ENCODE results near the gene EBF3. TPM values are rescaled to one million over a fixed set of nuclear protein-coding genes. Genes with fewer than 3 reads are reported as not detected.

EBF3 gene
- total RNA-seq, 1 experiment from 2014 or later: 0.64 TPM

DNA sequence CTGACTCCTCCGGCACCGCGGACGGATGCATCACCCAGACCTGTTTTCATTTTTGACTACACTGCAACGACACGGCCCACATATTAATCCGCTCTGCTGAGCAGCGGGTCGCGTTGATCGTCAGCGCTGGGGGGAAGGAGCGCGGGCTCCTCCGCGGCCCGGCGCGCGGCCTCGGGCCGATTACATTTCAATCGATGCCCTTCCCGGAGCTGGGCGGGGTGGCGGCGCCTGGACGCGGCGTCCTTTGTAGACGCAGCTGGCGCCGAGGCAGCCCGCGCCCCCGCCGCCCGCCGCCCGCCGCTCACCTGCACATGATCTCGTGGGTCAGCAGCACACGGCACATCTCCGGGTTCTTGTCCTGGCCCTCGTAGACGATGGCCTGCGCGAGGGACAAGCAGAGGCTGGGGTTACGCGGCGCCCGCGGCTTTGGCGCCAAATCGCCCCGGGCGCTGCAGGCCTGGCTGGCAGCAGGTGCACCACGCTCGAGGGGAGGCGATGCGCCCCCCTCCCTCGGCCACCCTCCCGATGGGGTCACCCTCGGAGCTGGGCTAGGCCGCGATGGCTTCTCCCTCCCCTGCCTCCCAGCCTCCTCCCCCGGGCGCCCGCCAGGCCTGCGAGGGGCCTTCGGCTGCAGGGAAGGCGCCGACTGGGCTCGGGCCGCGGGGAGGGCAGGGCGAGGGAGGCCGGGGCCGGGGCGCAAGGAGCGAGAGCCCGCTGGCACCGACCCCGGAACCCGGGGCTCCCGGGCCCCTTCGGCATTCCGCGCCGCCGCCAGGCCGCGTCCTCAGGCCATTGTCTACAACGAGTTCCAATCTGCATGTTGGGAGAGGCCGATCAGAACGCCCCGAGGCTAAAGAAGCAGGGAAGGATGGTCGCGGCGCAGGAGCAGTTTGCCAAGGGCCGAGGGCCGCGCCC is 5.2 kb downstream of the EBF3 start:
- Histone ChIP-seq H3K9me3 (ENCODE audit: control insufficient read depth, insufficient read depth, low read depth, low read length) (no peaks in the 10 kb centered on the region), H3K27me3 (ENCODE audit: control insufficient read depth, insufficient read depth, low read length) (peaks cover 54% of the 10 kb centered on the region), H3K36me3 (ENCODE audit: control insufficient read depth, insufficient read depth, low read length) (no peaks in the 10 kb centered on the region), H3K4me1 (ENCODE audit: control insufficient read depth, insufficient read depth, low read length) (peaks cover 9% of the 10 kb centered on the region), H3K4me3 (ENCODE audit: low read depth in 2 of 2, low read length in 2 of 2) (no peak overlapping the region), H3K27ac (ENCODE audit: low read length) (no peak overlapping the region)
- BruUV-seq (replicated peaks): no TSS peak
- in situ Hi-C loops (cut with HindIII; ENCODE audit: low pct_unique_long_range_greater_than_20kb, low sequenced_read_pairs) (no loop called here), intact Hi-C loops (cut with micrococcal nuclease; ENCODE audit: unreplicated experiment) (no loop called here)
- DNase-seq (ENCODE audit: low read depth, low spot score): no peak
- CTCF ChIA-PET: no interaction called here
- ATAC-seq: no peak
- TF ChIP-seq TCF7L2 (IDR thresholded peaks at IDR 0.05; ENCODE audit: low read depth, low read length) (peak; percentile 59; the same call in 1 of the 2 replicates), SIN3A (IDR thresholded peaks at IDR 0.05; ENCODE audit: borderline replicate concordance, insufficient read depth, low read depth, low read length) (no peak), POLR2AphosphoS5 (IDR thresholded peaks at IDR 0.05; ENCODE audit: low read depth, low read length) (no peak)
- TF ChIP-seq, protein P1, sequence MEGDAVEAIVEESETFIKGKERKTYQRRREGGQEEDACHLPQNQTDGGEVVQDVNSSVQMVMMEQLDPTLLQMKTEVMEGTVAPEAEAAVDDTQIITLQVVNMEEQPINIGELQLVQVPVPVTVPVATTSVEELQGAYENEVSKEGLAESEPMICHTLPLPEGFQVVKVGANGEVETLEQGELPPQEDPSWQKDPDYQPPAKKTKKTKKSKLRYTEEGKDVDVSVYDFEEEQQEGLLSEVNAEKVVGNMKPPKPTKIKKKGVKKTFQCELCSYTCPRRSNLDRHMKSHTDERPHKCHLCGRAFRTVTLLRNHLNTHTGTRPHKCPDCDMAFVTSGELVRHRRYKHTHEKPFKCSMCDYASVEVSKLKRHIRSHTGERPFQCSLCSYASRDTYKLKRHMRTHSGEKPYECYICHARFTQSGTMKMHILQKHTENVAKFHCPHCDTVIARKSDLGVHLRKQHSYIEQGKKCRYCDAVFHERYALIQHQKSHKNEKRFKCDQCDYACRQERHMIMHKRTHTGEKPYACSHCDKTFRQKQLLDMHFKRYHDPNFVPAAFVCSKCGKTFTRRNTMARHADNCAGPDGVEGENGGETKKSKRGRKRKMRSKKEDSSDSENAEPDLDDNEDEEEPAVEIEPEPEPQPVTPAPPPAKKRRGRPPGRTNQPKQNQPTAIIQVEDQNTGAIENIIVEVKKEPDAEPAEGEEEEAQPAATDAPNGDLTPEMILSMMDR (IDR thresholded peaks at IDR 0.05): no peak
- TF ChIP-seq, protein P2, sequence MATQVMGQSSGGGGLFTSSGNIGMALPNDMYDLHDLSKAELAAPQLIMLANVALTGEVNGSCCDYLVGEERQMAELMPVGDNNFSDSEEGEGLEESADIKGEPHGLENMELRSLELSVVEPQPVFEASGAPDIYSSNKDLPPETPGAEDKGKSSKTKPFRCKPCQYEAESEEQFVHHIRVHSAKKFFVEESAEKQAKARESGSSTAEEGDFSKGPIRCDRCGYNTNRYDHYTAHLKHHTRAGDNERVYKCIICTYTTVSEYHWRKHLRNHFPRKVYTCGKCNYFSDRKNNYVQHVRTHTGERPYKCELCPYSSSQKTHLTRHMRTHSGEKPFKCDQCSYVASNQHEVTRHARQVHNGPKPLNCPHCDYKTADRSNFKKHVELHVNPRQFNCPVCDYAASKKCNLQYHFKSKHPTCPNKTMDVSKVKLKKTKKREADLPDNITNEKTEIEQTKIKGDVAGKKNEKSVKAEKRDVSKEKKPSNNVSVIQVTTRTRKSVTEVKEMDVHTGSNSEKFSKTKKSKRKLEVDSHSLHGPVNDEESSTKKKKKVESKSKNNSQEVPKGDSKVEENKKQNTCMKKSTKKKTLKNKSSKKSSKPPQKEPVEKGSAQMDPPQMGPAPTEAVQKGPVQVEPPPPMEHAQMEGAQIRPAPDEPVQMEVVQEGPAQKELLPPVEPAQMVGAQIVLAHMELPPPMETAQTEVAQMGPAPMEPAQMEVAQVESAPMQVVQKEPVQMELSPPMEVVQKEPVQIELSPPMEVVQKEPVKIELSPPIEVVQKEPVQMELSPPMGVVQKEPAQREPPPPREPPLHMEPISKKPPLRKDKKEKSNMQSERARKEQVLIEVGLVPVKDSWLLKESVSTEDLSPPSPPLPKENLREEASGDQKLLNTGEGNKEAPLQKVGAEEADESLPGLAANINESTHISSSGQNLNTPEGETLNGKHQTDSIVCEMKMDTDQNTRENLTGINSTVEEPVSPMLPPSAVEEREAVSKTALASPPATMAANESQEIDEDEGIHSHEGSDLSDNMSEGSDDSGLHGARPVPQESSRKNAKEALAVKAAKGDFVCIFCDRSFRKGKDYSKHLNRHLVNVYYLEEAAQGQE (IDR thresholded peaks at IDR 0.05; ENCODE audit: insufficient read depth in 1 of 2, low read depth in 2 of 2, low read length in 1 of 2): no peak
- POLR2A ChIA-PET: no interaction called here

DNA sequence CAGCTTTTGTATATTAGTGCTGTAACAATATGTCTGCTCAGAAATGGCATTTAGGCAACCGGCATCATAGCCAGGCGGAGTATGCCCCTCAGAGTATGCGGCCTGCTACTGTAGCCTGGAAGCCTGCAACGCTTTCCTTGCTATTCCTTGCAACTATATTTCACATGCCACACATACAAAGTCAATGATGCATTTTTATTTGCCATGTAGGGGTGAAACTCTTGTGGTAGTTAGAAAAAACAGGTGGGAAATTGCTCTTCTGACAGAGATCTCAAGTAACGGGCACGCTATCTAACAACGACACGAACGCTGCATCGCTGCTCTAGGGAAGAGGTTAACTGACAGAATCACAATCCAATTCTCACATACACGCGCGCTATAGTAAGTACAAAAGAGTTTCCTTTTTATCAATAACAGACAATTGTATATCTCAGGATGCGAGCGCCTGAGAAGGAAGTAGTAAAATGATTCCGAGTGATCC is 5.9 kb downstream of the EBF3 start:
- H3K27ac ChIP-seq (ENCODE audit: low read length): no peak overlapping the region
- peaks cover 9% of the 10 kb centered on the region for H3K4me1 ChIP-seq (ENCODE audit: control insufficient read depth, insufficient read depth, low read length)
- peaks cover 54% of the 10 kb centered on the region for H3K27me3 ChIP-seq (ENCODE audit: control insufficient read depth, insufficient read depth, low read length)
- no peaks in the 10 kb centered on the region for H3K9me3 ChIP-seq (ENCODE audit: control insufficient read depth, insufficient read depth, low read depth, low read length)
- BruUV-seq (replicated peaks): no TSS peak
- ChIA-PET POLR2A (no interaction called here), CTCF (interaction anchor here (1.3 kb wide), 1 partner anchor 69 kb away, joined by 3 read pairs; no protein-coding TSS in a partner anchor)
- DNase-seq (ENCODE audit: low read depth, low spot score) (no peak), ATAC-seq (no peak)
- no peaks in the 10 kb centered on the region for H3K36me3 ChIP-seq (ENCODE audit: control insufficient read depth, insufficient read depth, low read length)
- in situ Hi-C loops (cut with HindIII; ENCODE audit: low pct_unique_long_range_greater_than_20kb, low sequenced_read_pairs) (no loop called here), intact Hi-C loops (cut with micrococcal nuclease; ENCODE audit: unreplicated experiment) (no loop called here)
- TF ChIP-seq, protein P1 (IDR thresholded peaks at IDR 0.05): peak; percentile 36; the same call in 1 of the 2 replicates
- TF ChIP-seq SIN3A (IDR thresholded peaks at IDR 0.05; ENCODE audit: borderline replicate concordance, insufficient read depth, low read depth, low read length): no peak
- H3K4me3 ChIP-seq (ENCODE audit: low read depth in 2 of 2, low read length in 2 of 2): no peak overlapping the region
